NCI-H146 treated with DMSO at 0.1 percent for 48 hours (cell line): ENCODE data around the gene MBD6.
"Not testable (repeated sequence)": the region's sequence is repeated elsewhere in the genome, so short reads cannot be mapped to it uniquely, and the experiment has no call there.

Experiments used
- DNase-seq: peaks from one replicate; lab custom pipeline; 2025; ENCODE audit not compliant: unreplicated experiment; lab: John Stamatoyannopoulos, UW

MBD6 gene

DNA sequence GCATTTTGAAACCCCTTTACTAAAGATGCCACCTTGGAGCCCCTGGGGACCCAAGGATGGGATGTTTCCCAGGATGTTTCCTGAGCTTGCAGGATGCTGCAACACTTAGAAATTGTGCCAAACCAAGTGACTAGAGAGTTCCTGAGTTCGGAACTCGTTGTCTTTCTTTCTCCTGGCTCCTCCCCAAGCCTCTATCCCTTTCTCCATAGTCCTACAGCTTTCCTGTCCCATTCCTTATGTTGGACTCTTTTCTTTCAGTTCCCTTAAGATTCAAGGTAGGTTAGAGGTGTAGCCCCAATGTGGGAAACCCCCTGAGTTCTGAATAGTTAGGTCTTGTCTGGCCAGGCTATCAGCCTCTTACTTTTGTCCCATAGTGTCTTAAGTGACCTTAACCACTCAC lies 25.9 kb downstream of the MBD6 start:
- no peak for DNase-seq

GRCh38 chr12:57549203-57549908 lies 26.7 kb downstream of the MBD6 start:
- DNase-seq, result no peak

DNA sequence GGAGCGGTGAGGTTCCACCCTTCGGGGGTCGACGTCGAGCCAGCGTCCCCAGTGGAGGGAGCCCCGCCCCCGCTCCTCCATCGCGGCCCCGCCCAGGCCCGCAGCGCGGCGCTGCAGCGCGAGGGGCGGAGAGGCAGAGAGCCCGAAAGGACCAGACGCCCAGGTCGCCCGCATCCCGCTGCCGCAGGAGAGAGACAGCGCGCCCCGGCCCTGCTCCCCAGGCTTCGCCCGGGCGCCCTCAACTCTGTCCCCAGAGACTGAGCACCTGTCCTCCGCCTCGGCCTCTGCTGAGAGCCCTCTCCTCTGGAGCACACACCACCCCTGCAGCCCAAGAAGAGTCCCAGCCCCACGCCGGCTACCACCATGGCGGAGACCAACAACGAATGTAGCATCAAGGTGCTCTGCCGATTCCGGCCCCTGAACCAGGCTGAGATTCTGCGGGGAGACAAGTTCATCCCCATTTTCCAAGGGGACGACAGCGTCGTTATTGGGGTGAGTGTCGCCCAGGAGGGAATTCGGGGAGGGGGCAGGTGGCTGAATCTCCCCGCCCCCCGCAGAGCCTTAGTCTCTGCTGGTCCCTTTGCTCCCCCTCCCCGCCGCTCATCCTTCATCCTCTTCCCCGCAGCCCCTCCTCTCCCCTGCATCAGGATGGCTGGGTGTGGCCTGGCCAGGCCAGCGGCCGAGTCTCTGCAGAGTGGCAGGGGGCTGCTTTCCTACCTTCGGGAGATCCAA lies 27.5 kb downstream of the MBD6 start, which contains the start of gene KIF5A:
TSS of gene KIF5A (plus strand) at position 136 of the 732 bp plus-strand sequence. CDS start at position 364, 228 bp downstream.
- peak; percentile 35 for DNase-seq

GRCh38 chr12:57550641-57551549 lies 28.3 kb downstream of the MBD6 start:
- no peak for DNase-seq

GRCh38 chr12:57551637-57552305 lies 29.1 kb downstream of the MBD6 start:
- no peak for DNase-seq

GRCh38 chr12:57552306-57552651 lies 29.7 kb downstream of the MBD6 start:
- DNase-seq, result no peak

GRCh38 chr12:57552835-57553313 lies 30.2 kb downstream of the MBD6 start:
- no peak for DNase-seq

GRCh38 chr12:57553343-57554202 lies 30.9 kb downstream of the MBD6 start:
- DNase-seq, result no peak

- no peak for DNase-seq
Observed at GRCh38 chr12:57554453-57554852, 31.8 kb downstream of the MBD6 start.

- DNase-seq, result no peak
Observed at GRCh38 chr12:57554897-57555296, 32.3 kb downstream of the MBD6 start.

- no peak for DNase-seq
Observed at GRCh38 chr12:57558864-57559263, 36.2 kb downstream of the MBD6 start.

GRCh38 chr12:57560516-57560915 lies 37.9 kb downstream of the MBD6 start:
- DNase-seq, result no peak

DNA sequence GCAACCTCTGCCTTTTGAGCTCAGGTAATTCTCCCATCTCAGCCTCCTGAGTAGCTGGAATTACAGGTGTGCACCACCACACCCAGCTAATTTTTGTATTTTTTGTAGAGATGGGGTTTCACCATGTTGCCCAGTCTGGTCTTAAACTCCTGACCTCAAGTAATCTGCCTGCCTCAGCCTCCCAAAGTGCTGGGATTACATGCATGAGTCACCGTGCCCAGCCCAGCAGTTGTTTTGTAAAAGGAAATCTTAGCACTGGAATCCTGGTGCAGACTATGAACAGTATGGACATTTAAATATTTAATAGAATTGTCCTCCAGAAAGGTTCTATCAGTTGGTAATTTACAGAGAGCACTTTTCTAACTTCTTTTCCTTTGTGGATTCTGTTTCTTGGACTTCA lies 38.5 kb downstream of the MBD6 start:
- DNase-seq, result not testable (repeated sequence)

DNA sequence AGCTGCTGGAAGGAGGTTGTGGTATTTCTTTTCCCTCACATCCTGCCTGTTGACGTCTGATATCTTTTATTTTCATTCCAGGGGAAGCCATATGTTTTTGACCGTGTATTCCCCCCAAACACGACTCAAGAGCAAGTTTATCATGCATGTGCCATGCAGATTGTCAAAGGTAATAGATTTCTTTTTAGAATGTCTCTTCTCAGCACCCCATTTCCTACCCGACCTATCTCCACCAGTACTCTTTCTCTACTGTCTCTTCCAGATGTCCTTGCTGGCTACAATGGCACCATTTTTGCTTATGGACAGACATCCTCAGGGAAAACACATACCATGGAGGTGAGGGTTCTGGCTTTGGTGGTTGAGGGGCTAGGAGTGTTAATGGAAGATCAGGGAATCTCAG lies 40.7 kb downstream of the MBD6 start:
- DNase-seq, result no peak

DNA sequence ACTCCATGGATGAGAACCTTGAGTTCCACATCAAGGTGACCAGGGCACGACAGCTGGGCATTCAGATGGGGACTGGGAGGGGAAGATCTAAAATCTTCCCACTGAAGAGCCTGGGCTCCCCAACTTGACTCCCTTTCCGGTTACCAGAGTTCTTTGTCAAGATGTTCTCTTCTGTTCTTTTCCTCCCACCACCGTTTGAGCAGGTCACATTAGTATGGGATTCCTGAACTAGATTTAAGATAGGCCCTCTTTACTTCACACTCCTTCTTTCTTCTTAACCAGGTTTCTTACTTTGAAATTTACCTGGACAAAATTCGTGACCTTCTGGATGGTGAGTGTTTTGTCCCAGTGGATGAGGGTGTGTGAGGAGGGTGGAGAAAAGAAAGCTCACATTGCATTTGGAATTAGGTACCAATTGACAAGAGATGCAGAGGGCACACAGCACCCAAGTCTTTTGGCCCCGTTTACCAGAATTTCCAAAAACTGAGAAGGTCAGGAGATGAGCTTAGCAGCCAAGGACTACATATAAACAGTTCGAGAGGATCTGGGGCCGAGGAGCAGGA lies 41.6 kb downstream of the MBD6 start:
- no peak for DNase-seq

- DNase-seq, result no peak
Observed at GRCh38 chr12:57568838-57569237, 46.2 kb downstream of the MBD6 start.

GRCh38 chr12:57569858-57570257 lies 47.2 kb downstream of the MBD6 start:
- DNase-seq, result no peak

GRCh38 chr12:57570438-57570837 lies 47.8 kb downstream of the MBD6 start:
- not testable (repeated sequence) for DNase-seq

- no peak for DNase-seq
Observed at GRCh38 chr12:57571926-57572762, 49.5 kb downstream of the MBD6 start.
